Renal cortex interstitium (tissue), 11 donors: ENCODE results near the gene COMP. TPM values are rescaled to one million over a fixed set of nuclear protein-coding genes. Genes with fewer than 3 reads are reported as not detected.

Experiments used
- DNase-seq, 11 donors: peaks; one replicate each; pipeline ENCODE4 v3.0.0-alpha.2; 2013; ENCODE audit warnings: low read depth in 9 of 11, low spot score in 4 of 11; ENCODE audit errors: extremely low read depth in 1 of 11
- polyA plus RNA-seq, 3 donors: library from polyadenylated mRNA; unstranded; fragments of 120-200 nt; gene quantifications; one replicate each; pipeline ENCODE4 v1.2.1, GENCODE V29; 2013; ENCODE audit not compliant: insufficient read length in 3 of 3

Gene COMP
- polyA plus RNA-seq, 3 donors = 0.13 to 0.76 (median 0.14) TPM

DNA sequence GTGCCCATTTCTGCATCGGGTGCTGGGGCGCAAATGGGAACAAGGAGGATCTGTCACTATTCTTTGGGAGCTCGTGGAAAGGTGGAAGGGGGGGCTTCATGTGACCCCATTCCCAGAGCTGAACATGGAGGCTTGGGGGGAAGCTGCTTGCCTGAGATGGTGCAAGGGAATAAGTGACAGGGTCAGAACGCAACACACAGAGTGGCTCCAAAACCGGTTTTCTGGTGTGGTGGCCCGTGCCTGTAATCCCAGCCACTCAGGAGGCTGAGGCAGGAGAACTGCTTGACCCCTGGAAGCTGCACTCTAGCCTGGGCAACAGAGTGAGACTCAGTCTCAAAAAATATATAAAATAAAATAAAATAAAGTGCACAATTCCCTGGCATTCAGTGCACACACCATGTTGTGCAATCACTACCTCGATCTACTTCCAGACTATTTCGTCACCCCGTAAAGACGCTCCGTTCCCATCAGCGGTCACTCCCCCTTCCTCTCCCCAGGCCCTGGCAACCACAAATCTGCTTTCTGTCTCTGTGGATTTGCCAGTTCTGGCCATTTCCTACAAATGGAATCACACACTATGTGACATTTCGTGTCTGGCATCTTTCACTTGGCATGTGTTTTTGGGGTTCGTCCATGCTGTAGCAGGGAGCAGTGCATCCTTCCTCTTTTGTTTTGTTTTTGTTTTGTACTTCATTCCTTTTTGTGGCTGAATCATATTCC is 18.2 kb upstream of the COMP start:
- no peak for DNase-seq

DNA sequence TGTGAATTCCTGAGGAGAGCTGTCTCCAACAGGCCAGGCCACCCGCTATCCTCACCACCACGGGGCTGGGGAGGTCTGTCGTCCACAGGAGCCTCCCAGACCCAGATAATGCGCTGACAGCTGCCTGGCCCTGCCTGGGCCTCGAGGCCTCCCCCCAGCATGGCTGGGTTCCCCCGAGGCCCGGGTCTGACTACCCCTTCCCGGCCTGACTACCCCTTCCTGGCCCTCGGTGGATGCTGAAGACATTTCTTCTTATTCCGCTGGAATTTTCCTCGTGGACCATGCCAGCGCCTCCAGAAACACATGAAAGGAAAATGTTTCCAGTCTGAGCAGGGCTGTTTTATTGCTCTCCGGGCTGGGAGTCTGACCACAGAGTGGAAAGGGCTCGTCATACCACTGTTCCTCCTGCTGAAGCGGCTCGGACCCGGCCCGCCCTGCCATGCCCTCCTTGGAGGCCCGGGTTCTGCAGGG is 16.8 kb upstream of the COMP start:
- DNase-seq = no peak

DNA sequence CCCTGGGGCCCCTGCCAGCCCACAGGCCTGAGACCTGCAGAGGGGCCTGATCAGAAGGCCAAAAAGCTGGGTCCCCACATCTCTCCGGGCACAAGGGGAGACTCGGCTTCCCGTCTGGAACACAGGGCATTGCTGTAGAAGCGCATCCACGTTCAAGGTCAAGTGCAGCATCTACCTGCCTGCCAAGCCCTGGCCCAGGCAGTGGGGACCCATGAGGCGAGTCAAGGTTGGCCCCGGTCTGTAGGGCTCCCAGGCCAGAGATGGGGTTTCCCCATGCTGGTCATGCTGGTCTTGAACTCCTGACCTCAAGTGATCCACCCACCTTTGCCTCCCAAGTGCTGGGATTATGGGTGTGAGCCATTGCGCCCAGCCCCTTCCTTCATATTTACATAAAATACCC is 13.5 kb upstream of the COMP start:
- DNase-seq = no peak

DNA sequence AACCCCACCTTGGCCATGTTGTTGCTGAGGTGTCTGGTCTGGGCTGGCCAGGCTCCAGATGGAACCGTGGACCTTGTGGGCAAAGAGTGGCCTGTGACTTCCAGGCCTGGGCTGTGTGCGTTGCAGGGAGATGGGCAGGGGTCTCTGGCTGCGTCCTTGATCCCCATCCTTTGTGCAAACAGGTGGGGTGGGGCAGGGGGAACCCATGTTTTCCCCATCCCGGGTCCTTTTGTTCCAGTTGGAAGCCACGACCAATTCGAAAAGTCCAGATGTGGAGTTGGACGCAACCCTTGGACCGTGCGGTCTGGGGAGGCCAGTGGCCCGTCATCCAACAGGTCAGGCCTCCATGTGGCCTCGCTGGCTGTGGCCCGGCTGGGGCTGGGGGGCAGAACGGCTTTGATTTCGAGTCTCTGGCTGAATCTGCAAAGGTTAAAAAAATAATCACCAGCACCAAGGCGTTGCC is 13.1 kb upstream of the COMP start:
- DNase-seq = no peak

DNA sequence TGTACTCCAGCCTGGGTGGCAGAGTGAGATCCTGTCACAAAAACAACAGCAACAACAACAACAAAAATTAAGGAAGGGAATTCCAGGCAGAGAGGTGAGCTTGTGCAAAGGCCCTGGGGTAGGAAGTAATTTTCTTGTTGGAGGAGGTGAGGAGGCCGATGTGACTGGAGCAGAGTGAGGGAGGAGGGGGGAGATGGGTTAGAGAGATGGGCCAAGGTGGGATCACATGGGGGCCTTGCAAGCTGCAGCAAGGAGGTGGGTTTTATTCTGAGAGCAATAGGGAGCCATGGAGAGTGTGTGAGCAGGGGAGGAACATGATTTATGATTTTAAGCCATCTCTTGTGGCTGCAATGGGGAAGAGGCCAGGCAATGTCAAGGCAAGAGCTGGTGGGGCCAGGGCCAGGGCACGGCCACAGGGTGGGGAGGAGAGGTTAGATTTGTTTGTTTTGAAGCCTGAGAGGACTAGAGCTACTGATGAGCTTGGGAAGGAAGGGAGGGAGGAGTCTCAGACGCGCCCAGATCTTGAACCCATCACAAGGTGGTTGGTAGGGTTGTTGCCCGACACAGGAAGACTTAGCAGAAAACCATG is 12.5 kb upstream of the COMP start:
- DNase-seq = no peak

DNA sequence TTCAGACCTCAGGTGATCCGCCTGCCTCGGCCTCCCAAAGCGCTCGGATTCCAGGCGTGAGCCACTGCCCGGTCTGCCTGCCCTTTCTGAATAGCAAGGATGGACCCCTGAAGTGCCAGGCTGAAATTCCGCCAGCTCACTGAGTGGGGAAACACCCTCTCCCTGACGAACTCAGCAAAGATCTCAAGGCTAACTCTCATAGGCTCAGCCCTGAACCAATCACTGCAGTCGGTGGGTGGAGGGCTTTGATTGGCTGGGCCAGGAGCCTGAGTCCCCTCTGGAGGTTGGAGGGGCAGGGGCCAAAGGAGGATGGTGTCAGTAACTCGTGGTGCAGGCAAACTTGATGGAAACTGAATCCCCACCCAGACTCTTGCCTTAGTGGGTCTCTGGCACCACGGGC is 11.2 kb upstream of the COMP start:
- DNase-seq = no peak

DNA sequence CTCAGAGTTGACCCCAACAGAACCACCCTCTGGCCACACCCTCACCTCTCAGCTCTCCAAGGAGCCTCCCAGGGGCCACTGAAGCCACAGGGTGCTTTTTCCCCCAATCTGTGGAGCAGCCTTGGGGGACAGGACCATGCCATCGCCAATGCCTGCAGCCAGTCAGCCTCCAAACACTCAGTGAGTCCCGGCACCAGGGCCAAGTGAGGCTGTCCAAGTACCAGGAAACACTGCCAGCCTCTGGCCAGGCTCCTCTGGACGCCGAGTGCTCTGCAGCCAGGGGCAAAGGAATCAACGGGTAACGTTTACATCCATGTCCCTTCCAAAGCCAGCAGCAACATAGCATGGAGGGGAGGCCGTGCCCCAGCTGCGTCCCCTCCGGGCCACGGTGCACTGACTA is 9.5 kb upstream of the COMP start:
- DNase-seq = no peak

DNA sequence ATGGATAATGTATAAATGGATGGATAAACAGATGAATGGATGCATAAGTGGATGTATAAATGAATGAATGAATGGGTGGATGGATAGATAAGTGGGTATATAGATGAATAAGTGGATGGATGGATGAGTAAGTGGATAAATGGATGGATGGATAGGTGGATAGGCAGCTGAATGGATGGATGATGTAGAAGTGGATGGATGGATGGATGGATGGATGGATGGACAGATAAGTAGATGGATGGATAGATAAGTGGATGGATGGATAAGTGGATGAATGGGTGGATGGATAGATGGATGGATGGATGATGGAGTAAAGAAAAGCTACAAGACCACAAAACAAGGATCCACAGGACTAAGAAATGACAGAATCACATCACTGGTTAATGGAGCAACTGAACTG is 9.0 kb upstream of the COMP start:
- DNase-seq = no peak

DNA sequence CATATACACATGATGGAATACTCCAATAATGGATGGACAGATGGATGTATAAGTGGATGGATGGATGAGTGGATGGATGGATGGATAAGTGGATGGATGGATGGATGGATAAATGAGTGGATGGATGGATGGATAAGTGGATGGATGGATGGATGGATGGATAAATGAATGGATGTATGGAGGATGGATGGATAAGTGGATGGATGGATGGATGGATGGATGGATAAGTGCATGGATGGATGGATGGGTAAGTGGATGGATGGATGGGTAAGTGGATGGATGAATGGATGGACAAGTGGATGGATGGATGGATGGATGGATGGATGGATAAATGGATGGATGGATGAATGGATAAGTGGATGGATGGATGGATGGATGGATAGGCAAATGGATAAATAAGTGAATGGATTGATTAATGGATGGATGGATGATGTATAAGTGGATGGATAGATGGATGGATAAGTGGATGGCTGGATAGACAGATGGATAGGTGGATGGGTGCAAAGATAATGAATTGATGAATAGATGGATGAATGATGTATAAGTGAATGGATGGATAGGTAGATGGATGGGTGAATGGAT is 8.4 kb upstream of the COMP start:
- no peak for DNase-seq

DNA sequence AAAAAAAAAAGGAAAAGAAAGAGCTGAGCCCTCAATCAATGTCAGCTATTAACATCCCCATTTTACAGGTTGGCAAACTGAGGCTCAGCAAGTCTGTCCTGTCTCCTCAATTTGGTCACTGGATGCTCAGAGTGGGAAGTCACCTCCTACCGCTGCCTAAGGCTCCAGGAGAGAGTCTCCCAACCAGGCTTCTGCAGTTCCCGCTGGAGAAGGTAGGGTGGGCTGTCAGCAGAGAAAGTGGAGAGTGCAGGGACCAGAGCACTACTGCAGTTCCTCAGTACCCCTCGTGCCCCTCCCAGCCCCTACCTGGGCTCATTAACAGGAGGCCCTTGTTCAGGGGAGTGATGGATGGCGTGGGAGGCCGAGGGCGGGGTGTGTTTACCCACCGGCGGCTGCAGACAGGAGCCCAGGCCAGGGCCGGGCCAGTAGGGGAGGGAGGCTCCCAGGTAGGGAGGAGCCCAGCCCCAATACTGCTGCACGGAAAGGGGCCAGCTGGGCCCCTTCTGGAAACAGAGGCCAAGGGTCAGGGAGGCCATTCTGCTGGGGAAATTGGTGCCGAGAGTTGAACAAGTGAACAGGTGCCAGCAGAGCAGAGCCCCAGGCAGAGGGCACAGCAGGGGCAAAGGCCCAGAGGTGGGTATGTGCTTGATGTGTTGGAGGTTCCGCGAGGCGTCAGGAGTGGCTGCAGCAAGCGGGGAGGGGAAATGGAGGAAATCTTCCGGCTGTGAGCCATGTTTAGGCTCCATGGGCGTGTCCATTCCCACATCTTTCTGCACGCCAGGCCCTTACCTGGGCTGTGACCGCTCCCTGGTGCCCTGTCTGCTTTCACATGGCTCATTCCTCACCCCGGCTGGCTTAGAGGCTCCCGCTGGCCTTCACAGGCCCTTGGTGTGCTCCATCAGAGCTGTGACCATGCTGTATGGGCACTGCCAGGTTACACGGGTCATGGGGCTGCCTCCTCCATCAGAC is 7.6 kb upstream of the COMP start:
- DNase-seq = no peak

DNA sequence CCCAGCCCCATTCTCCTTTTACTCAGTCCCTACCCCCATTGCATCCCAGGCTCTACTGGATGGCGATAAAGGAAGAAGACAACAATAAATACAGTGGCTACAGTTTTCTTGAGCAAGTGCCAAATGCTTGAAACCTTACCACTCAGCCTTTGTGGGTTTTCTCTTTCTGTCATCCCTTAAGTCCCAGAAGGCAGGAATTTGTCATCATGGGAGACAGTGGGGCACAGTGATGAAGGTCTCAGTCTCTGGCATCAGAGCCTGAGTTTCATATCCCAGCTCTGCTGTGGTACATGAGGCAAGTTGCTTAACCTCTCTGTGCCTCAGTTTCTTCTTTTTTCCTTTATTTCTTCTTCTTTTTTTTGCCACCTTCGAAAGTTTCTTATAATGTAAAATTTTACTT is 5.1 kb upstream of the COMP start:
- no peak for DNase-seq

DNA sequence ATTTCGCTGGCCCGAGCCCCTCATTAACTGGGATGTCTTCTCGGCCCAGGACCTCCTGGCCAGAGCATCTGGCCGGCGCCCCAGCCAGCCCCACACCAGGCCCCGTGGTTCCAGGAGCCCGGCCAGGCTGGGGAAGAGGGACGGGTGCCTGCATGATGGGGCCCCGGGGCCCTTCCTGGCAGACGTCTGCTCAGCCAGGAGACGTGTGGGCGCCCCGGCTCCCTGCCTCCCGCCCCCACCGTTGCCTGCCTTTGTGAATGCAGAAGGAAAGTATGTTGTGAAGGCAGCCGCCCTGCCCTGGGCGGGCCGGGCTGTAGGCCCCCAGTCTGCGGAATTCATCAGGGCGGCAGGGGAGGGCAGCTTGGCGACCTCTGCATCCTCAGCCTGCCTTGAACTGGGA is 4.4 kb upstream of the COMP start:
- DNase-seq = no peak

DNA sequence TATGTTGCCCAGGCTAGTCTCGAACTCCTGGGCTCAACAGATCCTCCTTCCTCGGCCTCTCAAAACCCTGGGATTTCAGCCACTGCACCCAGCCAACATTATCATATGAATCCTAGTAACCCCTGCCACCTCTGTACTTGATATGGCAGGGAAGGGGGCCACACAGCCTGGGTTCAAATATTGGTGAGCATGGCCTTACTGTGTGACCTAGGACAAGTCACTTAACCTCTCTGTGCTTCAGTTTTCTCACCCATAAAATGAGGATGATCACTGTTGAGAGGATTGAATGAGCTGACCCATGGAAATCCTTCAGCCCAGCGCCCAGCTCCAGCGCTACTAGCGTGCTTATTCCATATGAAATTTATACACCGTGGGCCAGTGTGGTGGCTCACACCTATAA is 3.6 kb upstream of the COMP start:
- no peak for DNase-seq

DNA sequence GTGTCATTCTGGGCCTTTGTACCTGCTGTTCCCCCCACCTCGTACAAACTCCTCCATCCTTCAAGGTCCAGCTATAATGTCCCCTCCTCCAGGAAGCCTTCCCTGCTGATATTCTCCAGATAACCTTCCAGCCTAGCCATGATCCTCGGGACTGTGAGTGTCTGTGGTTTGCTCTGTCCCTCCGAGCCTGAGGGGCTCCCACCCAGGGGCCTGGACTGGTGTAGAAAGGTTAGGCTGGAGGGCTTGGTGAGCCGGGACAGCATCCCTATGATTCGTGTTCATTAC is 2.9 kb upstream of the COMP start:
- DNase-seq = no peak

DNA sequence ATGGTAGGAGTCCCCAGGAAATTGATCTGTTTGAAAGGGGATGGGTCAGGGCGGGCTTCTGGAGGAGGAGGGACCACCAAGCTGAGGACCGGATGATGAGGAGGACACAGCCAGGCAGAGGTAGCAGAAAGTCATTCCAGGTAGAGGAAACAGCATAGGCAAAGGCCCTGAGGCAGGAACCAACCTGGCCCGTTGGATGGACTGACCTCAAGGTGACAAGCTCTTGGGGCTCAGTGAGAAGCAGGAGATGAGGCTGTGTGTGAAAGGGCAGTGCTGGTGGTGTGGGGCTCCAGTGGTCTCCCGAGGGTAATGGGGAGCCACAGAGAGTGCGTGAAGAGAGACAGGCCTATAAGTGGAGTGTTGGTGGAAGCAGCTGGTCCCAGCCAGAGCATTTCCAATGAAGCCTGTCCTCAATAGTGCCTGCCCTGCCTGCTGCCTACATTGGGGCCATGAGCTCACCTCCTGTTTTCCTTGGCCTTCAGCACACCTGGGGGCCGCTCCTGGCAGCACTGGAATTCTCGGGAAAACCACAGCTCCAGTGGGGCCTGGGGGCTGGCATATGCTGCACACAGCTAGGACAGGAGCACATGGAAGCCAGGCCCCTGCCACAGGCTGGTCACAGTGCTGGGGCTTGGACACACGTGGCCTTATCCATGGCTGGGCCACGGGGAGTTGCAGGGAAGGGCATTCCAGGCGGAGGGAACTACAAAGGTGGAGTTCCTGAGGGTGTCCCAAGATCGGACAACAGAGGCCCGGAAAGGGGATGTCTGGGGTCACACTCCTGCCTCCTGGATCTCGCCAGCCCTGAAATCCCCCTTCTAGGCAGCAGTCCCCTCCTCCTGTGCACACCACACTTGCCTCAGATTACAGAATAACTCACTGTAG is 2.3 kb upstream of the COMP start:
- no peak for DNase-seq

DNA sequence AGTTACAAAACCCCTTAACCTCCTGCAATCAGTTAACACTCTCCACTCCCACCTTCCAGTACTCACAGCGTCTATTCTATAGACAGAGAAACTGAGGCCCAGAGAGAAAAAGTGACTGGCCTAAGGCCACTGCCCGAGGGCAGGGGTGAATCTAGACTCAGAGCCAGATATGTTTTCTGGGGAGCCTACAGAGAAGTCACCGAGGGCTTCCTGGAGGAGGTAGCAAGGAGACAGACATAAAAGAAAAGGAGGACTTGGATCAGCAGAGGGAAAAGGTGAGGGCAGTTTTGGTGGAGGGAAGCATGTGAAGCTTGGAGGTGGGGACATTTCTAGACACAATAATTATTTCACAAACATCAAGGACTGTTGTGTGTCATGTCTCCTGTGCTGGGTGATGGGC is 1.6 kb upstream of the COMP start:
- DNase-seq = no peak

DNA sequence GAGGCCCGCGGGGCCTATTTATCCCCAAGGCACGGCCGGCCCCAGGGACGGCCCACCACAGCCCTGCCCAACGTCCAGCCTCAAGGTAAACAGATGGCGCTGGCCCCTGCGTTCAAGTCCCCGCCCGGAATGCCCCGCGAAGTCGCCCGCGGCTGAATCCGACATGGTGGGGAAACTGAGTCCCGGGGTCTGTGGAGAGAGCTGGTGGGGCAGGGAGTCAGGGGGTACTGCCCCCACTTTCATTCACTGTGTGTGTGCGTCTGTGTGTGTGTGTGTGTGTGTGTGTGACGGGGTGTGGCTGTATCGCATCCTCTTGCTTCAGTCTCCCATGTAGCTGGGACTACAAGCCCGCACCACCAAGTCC is 192 bp upstream of the COMP start:
- no peak for DNase-seq

DNA sequence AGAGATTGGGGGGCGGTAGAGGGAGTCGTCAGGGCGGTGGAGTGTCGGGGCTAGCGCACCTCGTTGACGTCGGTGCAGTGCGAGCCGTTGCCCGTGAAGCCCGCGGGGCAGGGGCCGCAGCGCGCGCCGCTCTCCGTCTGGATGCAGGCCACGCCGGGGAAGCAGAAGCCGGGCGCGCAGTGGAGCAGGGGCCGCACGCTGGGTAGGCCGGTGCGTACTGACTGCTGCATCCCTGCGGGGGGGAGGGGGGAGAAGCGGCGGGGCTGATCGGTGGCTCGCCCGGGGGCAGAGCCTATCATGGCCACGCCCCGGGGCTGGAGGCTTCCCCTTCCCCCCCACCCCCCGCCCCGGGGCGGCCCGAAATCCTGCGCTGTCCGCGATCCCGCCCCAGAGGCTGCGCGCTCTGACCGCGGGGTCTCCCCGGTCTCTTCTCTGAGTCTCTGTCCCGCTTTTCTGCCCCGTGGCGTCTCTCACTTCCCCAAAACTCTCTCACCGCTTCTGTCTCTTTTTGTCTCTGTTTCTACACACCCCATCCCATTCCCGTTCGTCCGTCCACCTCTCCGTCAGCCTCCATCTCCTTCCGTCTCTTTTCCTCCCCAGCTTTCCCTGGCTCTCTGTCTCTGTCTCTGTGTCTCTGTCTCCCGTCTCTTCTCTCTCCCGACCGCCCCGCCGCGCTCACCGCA is 1.1 kb downstream of the COMP start:
- DNase-seq = no peak
